ENCODE data around the gene FN1.

The FN1 gene

GRCh38 chr2:215374002-215374401 lies 61.9 kb downstream of the FN1 start:
- WGBS (ENCODE audit: extremely low coverage, insufficient coverage, low lambda C conversion rate), result no CpG with 5 or more reads among the region's 1 CpG
- Histone ChIP-seq H2BK15ac (replicated peaks; ENCODE audit: low read depth) (no peak overlapping the region), H3K4me2 (ENCODE audit: low read length) (no peak overlapping the region), H3K79me1 (ENCODE audit: low read length) (no peaks in the 10 kb centered on the region), H4K8ac (ENCODE audit: low read depth, low read length) (no peak overlapping the region), H3K4me3 (ENCODE audit: low read length) (no peak overlapping the region), H3K27ac (ENCODE audit: low read depth, low read length) (no peak overlapping the region), H4K5ac (ENCODE audit: low read length) (no peak overlapping the region), H2AK5ac (ENCODE audit: low read length) (no peak overlapping the region), H3K4me1 (ENCODE audit: control insufficient read depth, low read depth, low read length) (no peaks in the 10 kb centered on the region), H3K27me3 (ENCODE audit: insufficient read depth, low read length, poor library complexity) (no peaks in the 10 kb centered on the region), H3K9ac (ENCODE audit: low read length) (no peak overlapping the region), H3K79me2 (ENCODE audit: control insufficient read depth, insufficient read depth, low read length) (no peaks in the 10 kb centered on the region), H3K18ac (ENCODE audit: low read length) (no peak overlapping the region), H3K4ac (ENCODE audit: low read depth, low read length) (no peak overlapping the region), H3K23ac (ENCODE audit: low read length) (no peak overlapping the region), H2BK5ac (ENCODE audit: low read length) (no peak overlapping the region), H3K56ac (ENCODE audit: low read length) (no peak overlapping the region), H2BK120ac (ENCODE audit: low read depth, low read length) (no peak overlapping the region), H3K36me3 (ENCODE audit: control insufficient read depth, insufficient read depth, low read length) (peaks cover 30% of the 10 kb centered on the region)
- DNase-seq, result no peak

- Histone ChIP-seq H3K36me3 (ENCODE audit: control insufficient read depth, insufficient read depth, low read length) (peaks cover 29% of the 10 kb centered on the region), H2BK120ac (ENCODE audit: low read depth, low read length) (no peak overlapping the region), H3K4me3 (ENCODE audit: low read length) (no peak overlapping the region), H3K9ac (ENCODE audit: low read length) (no peak overlapping the region), H3K23ac (ENCODE audit: low read length) (no peak overlapping the region), H3K4me1 (ENCODE audit: control insufficient read depth, low read depth, low read length) (no peaks in the 10 kb centered on the region), H3K18ac (ENCODE audit: low read length) (no peak overlapping the region), H2BK15ac (replicated peaks; ENCODE audit: low read depth) (no peak overlapping the region), H3K79me2 (ENCODE audit: control insufficient read depth, insufficient read depth, low read length) (no peaks in the 10 kb centered on the region), H3K27ac (ENCODE audit: low read depth, low read length) (no peak overlapping the region), H2AK5ac (ENCODE audit: low read length) (no peak overlapping the region), H3K4ac (ENCODE audit: low read depth, low read length) (no peak overlapping the region), H4K5ac (ENCODE audit: low read length) (no peak overlapping the region), H2BK5ac (ENCODE audit: low read length) (no peak overlapping the region), H4K8ac (ENCODE audit: low read depth, low read length) (no peak overlapping the region), H3K56ac (ENCODE audit: low read length) (no peak overlapping the region), H3K79me1 (ENCODE audit: low read length) (no peaks in the 10 kb centered on the region), H3K27me3 (ENCODE audit: insufficient read depth, low read length, poor library complexity) (no peaks in the 10 kb centered on the region), H3K4me2 (ENCODE audit: low read length) (no peak overlapping the region)
- WGBS (ENCODE audit: extremely low coverage, insufficient coverage, low lambda C conversion rate), result no CpG with 5 or more reads among the region's 9 CpGs
- no peak for DNase-seq
These were observed 62.8 kb downstream of the FN1 start for GRCh38 chr2:215372968-215373649.

- H2AK5ac ChIP-seq (ENCODE audit: low read length), result no peak overlapping the region
- no CpG with 5 or more reads among the region's 14 CpGs for WGBS (ENCODE audit: extremely low coverage, insufficient coverage, low lambda C conversion rate)
- H3K4me3 ChIP-seq (ENCODE audit: low read length), result no peak overlapping the region
- peaks cover 27% of the 10 kb centered on the region for H3K36me3 ChIP-seq (ENCODE audit: control insufficient read depth, insufficient read depth, low read length)
- H3K9ac ChIP-seq (ENCODE audit: low read length), result no peak overlapping the region
- no peaks in the 10 kb centered on the region for H3K27me3 ChIP-seq (ENCODE audit: insufficient read depth, low read length, poor library complexity)
- H3K4me1 ChIP-seq (ENCODE audit: control insufficient read depth, low read depth, low read length), result no peaks in the 10 kb centered on the region
- H3K18ac ChIP-seq (ENCODE audit: low read length), result no peak overlapping the region
- no peaks in the 10 kb centered on the region for H3K79me2 ChIP-seq (ENCODE audit: control insufficient read depth, insufficient read depth, low read length)
- DNase-seq, result no peak
- no peak overlapping the region for H4K8ac ChIP-seq (ENCODE audit: low read depth, low read length)
- H3K4ac ChIP-seq (ENCODE audit: low read depth, low read length), result no peak overlapping the region
- H3K79me1 ChIP-seq (ENCODE audit: low read length), result no peaks in the 10 kb centered on the region
- H2BK120ac ChIP-seq (ENCODE audit: low read depth, low read length), result no peak overlapping the region
- no peak overlapping the region for H2BK5ac ChIP-seq (ENCODE audit: low read length)
- H3K56ac ChIP-seq (ENCODE audit: low read length), result no peak overlapping the region
- no peak overlapping the region for H3K4me2 ChIP-seq (ENCODE audit: low read length)
- H4K5ac ChIP-seq (ENCODE audit: low read length), result no peak overlapping the region
- no peak overlapping the region for H3K27ac ChIP-seq (ENCODE audit: low read depth, low read length)
- H3K23ac ChIP-seq (ENCODE audit: low read length), result no peak overlapping the region
- no peak overlapping the region for H2BK15ac ChIP-seq (replicated peaks; ENCODE audit: low read depth)
These were observed 63.7 kb downstream of the FN1 start for GRCh38 chr2:215371915-215372897.

GRCh38 chr2:215370112-215370965 lies 65.5 kb downstream of the FN1 start:
- Histone ChIP-seq H3K27me3 (ENCODE audit: insufficient read depth, low read length, poor library complexity) (no peaks in the 10 kb centered on the region), H3K56ac (ENCODE audit: low read length) (no peak overlapping the region), H4K8ac (ENCODE audit: low read depth, low read length) (no peak overlapping the region), H3K18ac (ENCODE audit: low read length) (no peak overlapping the region), H3K4me1 (ENCODE audit: control insufficient read depth, low read depth, low read length) (no peaks in the 10 kb centered on the region), H3K36me3 (ENCODE audit: control insufficient read depth, insufficient read depth, low read length) (peaks cover 22% of the 10 kb centered on the region), H2BK5ac (ENCODE audit: low read length) (no peak overlapping the region), H2AK5ac (ENCODE audit: low read length) (no peak overlapping the region), H2BK15ac (replicated peaks; ENCODE audit: low read depth) (no peak overlapping the region), H3K4me2 (ENCODE audit: low read length) (no peak overlapping the region), H4K5ac (ENCODE audit: low read length) (no peak overlapping the region), H3K23ac (ENCODE audit: low read length) (no peak overlapping the region), H2BK120ac (ENCODE audit: low read depth, low read length) (no peak overlapping the region), H3K27ac (ENCODE audit: low read depth, low read length) (no peak overlapping the region), H3K4ac (ENCODE audit: low read depth, low read length) (no peak overlapping the region), H3K4me3 (ENCODE audit: low read length) (no peak overlapping the region), H3K9ac (ENCODE audit: low read length) (no peak overlapping the region), H3K79me1 (ENCODE audit: low read length) (no peaks in the 10 kb centered on the region), H3K79me2 (ENCODE audit: control insufficient read depth, insufficient read depth, low read length) (no peaks in the 10 kb centered on the region)
- WGBS (ENCODE audit: extremely low coverage, insufficient coverage, low lambda C conversion rate), result no CpG with 5 or more reads among the region's 14 CpGs
- no peak for DNase-seq

GRCh38 chr2:215369181-215369760 lies 66.6 kb downstream of the FN1 start:
- Histone ChIP-seq H2BK15ac (replicated peaks; ENCODE audit: low read depth) (no peak overlapping the region), H2AK5ac (ENCODE audit: low read length) (no peak overlapping the region), H3K36me3 (ENCODE audit: control insufficient read depth, insufficient read depth, low read length) (peaks cover 24% of the 10 kb centered on the region), H3K9ac (ENCODE audit: low read length) (no peak overlapping the region), H3K79me2 (ENCODE audit: control insufficient read depth, insufficient read depth, low read length) (no peaks in the 10 kb centered on the region), H3K18ac (ENCODE audit: low read length) (no peak overlapping the region), H3K4me2 (ENCODE audit: low read length) (no peak overlapping the region), H4K5ac (ENCODE audit: low read length) (no peak overlapping the region), H3K4me1 (ENCODE audit: control insufficient read depth, low read depth, low read length) (no peaks in the 10 kb centered on the region), H2BK120ac (ENCODE audit: low read depth, low read length) (no peak overlapping the region), H4K8ac (ENCODE audit: low read depth, low read length) (no peak overlapping the region), H3K23ac (ENCODE audit: low read length) (no peak overlapping the region), H2BK5ac (ENCODE audit: low read length) (no peak overlapping the region), H3K4me3 (ENCODE audit: low read length) (no peak overlapping the region), H3K56ac (ENCODE audit: low read length) (no peak overlapping the region), H3K27me3 (ENCODE audit: insufficient read depth, low read length, poor library complexity) (no peaks in the 10 kb centered on the region), H3K27ac (ENCODE audit: low read depth, low read length) (no peak overlapping the region), H3K79me1 (ENCODE audit: low read length) (no peaks in the 10 kb centered on the region), H3K4ac (ENCODE audit: low read depth, low read length) (no peak overlapping the region)
- no peak for DNase-seq
- WGBS (ENCODE audit: extremely low coverage, insufficient coverage, low lambda C conversion rate), result no CpG with 5 or more reads among the region's 3 CpGs
